ENCODE data around the gene COL8A2.

GRCh38 chr1:36163426-36163825 lies 38.4 kb upstream of the COL8A2 start:
- TF ChIP-seq, protein P1, sequence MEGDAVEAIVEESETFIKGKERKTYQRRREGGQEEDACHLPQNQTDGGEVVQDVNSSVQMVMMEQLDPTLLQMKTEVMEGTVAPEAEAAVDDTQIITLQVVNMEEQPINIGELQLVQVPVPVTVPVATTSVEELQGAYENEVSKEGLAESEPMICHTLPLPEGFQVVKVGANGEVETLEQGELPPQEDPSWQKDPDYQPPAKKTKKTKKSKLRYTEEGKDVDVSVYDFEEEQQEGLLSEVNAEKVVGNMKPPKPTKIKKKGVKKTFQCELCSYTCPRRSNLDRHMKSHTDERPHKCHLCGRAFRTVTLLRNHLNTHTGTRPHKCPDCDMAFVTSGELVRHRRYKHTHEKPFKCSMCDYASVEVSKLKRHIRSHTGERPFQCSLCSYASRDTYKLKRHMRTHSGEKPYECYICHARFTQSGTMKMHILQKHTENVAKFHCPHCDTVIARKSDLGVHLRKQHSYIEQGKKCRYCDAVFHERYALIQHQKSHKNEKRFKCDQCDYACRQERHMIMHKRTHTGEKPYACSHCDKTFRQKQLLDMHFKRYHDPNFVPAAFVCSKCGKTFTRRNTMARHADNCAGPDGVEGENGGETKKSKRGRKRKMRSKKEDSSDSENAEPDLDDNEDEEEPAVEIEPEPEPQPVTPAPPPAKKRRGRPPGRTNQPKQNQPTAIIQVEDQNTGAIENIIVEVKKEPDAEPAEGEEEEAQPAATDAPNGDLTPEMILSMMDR (IDR thresholded peaks at IDR 0.05) = no peak
- TF ChIP-seq ZFX (IDR thresholded peaks at IDR 0.05; ENCODE audit: borderline replicate concordance) = no peak
